Mesenteric fat pad (tissue), 1 donor: ENCODE data around the gene IGF2BP1. TPM values are rescaled to one million over a fixed set of nuclear protein-coding genes. Genes with fewer than 3 reads are reported as not detected.
"Not testable (repeated sequence)": the region's sequence is repeated elsewhere in the genome, so short reads cannot be mapped to it uniquely, and the experiment has no call there.

Experiments
- DNase-seq: peaks from one replicate; pipeline ENCODE4 v3.0.0-alpha.2; 2020; ENCODE audit warnings: low spot score
- total RNA-seq: library from RNA; stranded (reverse); fragmentation: NEBNext Ultra II Directional; extraction: Animal tissue kit (Norgen Biotek cat#: 25700); gene quantifications from one replicate; pipeline ENCODE4 v1.2.1, GENCODE V29; 2021
- donor health status: DM: yes; HTN: yes; CAD: no.

Gene IGF2BP1
- total RNA-seq, 1 donor from 2014 or later, result not detected

DNA sequence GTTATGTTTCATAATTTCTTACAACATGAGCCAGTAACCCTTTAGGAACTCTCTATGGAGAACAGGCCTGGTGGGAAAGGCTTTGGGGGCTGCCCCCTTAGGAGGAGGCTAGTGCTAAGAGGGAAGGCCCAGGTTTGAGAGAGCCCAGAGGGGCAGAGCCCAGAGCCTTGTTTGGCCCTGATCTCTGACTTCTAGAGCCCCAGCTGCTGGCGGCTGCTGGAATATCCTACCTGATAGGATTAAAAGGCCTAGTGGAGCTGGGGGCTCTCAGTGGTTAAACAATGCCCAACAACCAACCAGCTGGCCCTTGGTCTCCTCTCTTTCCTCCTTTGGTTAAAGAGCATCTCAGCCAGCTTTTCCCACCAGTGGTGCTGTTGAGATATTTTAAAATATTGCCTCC, 54.1 kb downstream of the IGF2BP1 start:
- no peak for DNase-seq

- no peak for DNase-seq
These were observed 56.1 kb downstream of the IGF2BP1 start for GRCh38 chr17:49053171-49053829.

DNA sequence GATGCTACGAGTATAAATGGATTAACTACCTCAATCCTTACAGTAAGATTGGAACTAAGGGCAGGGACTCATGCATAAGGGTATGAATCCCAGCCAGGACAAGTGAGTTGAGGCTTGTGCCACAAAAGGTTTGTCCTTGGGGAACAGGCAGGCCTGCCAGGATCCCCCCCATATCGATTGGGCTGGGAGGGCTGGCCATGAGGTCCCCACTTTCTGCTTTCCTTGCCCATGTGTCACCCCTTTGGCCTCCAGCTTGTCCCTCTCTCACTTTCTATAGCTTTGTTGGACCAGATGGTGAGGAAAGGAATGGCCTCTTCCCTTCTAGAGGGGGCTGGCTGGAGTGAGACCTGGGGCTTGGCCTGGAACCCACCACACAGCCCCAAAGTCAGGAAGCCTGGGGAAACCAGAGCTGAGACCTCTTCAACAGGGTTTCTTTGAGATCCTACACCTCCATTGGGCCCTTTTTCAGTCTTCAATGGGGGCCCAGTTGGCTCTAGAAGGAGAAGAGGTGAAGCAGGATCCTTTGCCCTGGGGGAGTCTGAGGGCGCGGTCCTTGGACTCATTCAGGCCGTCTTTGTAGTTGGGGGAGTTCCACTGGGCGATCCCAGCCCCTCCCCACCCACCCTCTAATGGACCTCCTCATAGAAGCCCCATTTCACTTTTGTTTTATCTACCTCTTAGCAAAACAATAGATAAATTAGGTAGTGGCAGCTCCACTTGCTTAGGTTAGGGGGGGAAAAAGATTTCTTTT, 57.3 kb downstream of the IGF2BP1 start:
- no peak for DNase-seq

DNA sequence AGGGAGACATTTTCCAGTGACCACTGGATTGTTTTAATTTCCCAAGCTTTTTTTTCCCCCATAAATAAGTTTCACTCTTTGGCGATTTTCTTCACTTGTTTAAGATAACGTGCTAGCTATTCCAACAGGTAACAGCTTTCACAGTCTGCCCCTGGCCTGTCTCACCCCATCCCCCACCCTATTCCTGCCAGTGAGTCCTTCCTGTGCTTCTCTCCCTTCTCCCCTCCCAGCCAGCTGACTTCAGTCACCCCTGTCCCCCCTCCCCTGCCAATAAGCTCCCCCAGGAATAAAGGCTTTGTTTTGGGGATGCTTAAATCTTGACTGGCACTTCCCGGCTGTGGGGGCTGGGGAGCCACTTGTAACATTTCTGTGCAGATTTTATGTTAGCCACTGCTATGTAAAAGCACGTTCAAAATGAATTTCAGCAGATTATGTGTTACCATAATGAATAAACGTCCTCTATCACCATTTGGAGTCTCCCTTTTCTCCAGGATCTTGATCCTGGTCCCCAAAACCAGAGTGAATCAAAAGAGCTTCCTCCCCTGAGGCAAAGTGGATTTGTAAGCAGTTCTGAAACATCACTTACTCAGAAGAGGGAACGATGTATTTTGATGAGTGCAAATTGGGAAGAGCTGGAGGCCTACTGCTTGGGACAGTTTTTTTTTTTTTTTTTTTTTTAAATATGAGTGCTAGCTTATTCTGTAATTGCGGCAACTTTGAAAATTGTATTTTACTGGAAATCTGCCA, 58.2 kb downstream of the IGF2BP1 start:
- no peak for DNase-seq

- DNase-seq, result no peak
These were observed 64.3 kb downstream of the IGF2BP1 start for GRCh38 chr17:49061524-49061943.

DNA sequence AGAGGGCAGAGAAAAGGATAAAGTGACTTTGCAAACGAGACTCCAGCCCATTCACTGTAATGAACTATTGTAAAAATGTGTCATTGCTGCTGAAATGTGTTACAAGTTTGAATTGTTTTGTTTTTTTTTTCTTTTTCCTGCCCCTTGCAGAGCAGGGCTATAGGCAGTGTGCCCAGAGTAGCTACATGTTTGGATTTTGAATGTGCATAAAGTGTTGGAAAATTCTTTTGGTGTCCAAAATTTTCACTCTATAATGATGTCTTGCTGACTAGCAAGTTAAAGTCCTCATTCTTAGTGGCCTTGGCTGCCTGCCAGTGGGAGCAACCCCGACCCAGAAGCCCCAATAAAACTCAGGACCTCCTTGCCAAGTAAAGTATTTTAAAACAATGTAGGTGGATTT, 66.5 kb downstream of the IGF2BP1 start:
- DNase-seq, result no peak

- DNase-seq, result no peak
These were observed 70.0 kb downstream of the IGF2BP1 start for GRCh38 chr17:49067163-49067562.

DNA sequence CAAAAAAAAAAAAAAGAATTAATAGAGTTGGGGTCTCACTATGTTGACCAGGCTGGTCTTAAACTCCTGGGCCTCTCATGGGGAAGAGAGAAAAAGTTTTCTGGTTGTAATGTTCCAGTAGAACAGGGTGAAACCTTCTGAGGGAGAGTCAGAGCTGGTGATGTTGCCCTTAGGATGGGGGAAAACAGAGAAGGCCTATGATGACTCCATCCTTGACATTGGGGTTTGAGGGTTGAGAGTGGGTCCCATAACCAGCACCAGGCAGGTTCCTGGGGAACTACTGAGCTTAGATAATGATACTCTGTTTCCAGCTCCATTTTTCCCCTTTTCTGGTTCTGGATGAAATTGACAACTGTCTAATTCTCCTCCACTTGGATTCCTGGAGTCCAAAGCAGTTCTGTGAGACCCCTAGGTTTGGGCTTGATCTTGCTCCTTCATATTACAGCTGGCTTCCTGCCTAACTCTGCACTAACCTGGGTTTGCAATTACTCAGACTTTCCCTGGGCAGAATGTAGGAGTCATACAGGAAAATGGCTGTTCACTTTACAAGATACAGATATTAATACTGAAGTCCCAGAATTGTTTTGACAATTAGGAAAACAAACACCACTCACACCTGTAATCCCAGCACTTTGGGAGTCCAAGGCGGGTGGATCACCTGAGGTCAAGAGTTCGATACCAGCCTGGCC, 72.5 kb downstream of the IGF2BP1 start:
- no peak for DNase-seq

DNA sequence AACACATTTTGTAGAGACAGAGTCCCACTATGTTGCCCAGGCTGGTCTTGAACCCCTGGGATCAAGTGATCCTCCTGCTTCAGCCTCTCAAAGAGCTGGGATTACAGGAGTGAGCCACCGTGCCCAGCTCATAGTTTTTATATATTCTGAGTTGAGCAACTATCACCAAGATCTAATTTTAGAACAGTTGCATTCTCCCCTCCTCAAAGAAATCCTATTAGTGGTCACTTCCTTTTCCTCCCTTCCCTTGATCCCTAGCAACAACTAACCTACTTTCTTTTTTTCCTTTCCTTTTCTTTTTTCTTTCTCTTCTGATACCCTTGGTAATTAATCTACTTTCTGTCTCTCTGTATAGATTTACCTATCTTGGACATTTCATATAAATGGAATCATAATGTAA, 73.9 kb downstream of the IGF2BP1 start:
- DNase-seq, result no peak

GRCh38 chr17:49074851-49075540, 77.8 kb downstream of the IGF2BP1 start:
- DNase-seq, result no peak

- DNase-seq, result no peak
These were observed 79.6 kb downstream of the IGF2BP1 start for GRCh38 chr17:49076573-49077384.

DNA sequence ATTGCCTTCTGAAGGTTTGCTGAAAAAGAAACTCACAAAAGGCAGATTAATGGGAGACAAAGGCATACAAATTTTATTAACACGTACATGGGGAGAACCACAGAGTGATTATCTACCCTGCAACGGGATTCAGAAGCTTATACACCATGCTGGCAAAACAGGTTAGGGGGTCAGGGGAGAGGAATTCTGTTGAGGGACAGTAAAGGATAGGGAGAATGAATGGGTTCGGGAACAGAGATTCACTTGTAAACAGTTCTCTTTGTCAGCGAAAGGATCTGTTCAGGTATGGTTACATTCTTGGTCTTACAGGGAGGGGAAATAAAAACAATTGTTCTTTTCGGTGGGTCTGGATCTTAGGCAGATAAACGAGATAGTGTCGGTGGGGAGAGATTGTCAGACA, 81.1 kb downstream of the IGF2BP1 start:
- no peak for DNase-seq

- DNase-seq, result no peak
These were observed 82.9 kb downstream of the IGF2BP1 start for GRCh38 chr17:49079840-49080663.

- no peak for DNase-seq
These were observed 85.0 kb downstream of the IGF2BP1 start for GRCh38 chr17:49082231-49082630.

GRCh38 chr17:49085046-49085445, 87.9 kb downstream of the IGF2BP1 start:
- not testable (repeated sequence) for DNase-seq

DNA sequence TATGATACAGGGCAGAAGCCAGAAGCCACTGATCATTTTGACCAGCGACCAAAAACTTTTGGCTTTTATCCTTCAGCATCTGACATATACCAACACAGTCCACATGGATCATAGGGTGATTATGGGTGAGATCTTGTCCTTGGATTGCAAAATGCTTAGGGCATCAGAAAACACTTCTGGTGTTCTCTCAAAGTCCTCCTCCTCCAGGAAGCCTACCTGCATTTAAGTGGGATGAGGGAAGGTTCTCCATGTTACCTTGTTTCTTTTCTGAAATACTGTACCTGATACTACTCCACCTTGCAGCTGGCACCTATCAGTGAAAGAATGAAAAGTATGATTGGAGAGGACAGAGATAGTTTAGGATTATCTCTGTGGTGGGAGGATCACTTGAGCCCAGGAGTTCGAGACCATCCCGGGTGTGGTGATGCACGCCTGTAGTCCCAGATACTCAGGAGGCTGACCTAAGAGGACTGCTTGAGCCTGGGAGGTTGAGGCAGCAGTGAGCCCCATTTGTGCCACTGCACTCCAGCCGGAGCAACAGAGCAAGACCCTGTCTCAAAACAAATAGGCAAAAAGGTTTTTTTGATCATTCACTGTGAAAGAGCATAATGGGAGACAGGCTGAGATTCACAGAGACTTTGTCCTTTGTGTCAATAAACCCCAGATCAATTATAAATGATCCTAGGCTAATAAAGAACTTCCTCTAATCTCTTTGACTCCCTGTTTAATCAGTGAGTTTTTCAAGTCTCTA, 88.6 kb downstream of the IGF2BP1 start:
- DNase-seq, result no peak

- DNase-seq, result no peak
These were observed 89.1 kb downstream of the IGF2BP1 start for GRCh38 chr17:49086316-49086605.

GRCh38 chr17:49086649-49087048, 89.5 kb downstream of the IGF2BP1 start:
- DNase-seq, result no peak

GRCh38 chr17:49089094-49089493, 91.9 kb downstream of the IGF2BP1 start:
- DNase-seq, result peak; percentile 6
